Measurements from ENCODE around the gene BAZ2A. TPM values are rescaled to one million over a fixed set of nuclear protein-coding genes. Genes with fewer than 3 reads are reported as not detected.
A peak's percentile ranks its signal among the peaks of the same experiment; 100 is the strongest.

BAZ2A gene
- total and polyA plus RNA-seq, 2 experiments from 2014 or later, result 13.0 to 23.2 TPM

GRCh38 chr12:56637621-56638020 is 7.5 kb upstream of the BAZ2A start:
- no peaks in the 10 kb centered on the region for H3K9me3 ChIP-seq (ENCODE audit: low read depth)
- peaks cover 71% of the 10 kb centered on the region for H3K79me2 ChIP-seq (ENCODE audit: insufficient read depth)
- H3K4me2 ChIP-seq (ENCODE audit: unreplicated experiment), result peak overlapping the region; percentile 17
- in situ Hi-C loops (cut with MboI), result no loop called here
- peaks cover 45% of the 10 kb centered on the region for H3F3A ChIP-seq (ENCODE audit: insufficient read depth)
- H3K9me2 ChIP-seq (ENCODE audit: insufficient read depth), result no peaks in the 10 kb centered on the region
- WGBS, 2 experiments (ENCODE audit: low coverage in 1 of 2, low lambda C conversion rate in 2 of 2, missing lambda C conversion rate in 2 of 2), result 55 to 57% methylated on average over 2 of the region's 2 CpGs
- no peaks in the 10 kb centered on the region for H3K27me3 ChIP-seq (replicated peaks; ENCODE audit: insufficient read depth)
- H2AFZ ChIP-seq, result no peak overlapping the region
- H3K4me1 ChIP-seq (ENCODE audit: insufficient read depth), result peaks cover 21% of the 10 kb centered on the region
- H4K20me1 ChIP-seq (ENCODE audit: insufficient read depth), result no peaks in the 10 kb centered on the region; the same call in 1 of the 2 replicates
- H3K36me3 ChIP-seq (ENCODE audit: low read depth), result peaks cover 49% of the 10 kb centered on the region
- TF ChIP-seq EZH2phosphoT487 (IDR thresholded peaks at IDR 0.05; ENCODE audit: insufficient read depth, low read depth) (no peak), EZH2 (IDR thresholded peaks at IDR 0.05; ENCODE audit: insufficient read depth, poor library complexity, severe bottlenecking) (no peak)
- peak overlapping the region; percentile 87 for H3K27ac ChIP-seq
- H3K9ac ChIP-seq, result peak overlapping the region; percentile 42
- H3K4me3 ChIP-seq, result no peak overlapping the region
- no peak for DNase-seq

DNA sequence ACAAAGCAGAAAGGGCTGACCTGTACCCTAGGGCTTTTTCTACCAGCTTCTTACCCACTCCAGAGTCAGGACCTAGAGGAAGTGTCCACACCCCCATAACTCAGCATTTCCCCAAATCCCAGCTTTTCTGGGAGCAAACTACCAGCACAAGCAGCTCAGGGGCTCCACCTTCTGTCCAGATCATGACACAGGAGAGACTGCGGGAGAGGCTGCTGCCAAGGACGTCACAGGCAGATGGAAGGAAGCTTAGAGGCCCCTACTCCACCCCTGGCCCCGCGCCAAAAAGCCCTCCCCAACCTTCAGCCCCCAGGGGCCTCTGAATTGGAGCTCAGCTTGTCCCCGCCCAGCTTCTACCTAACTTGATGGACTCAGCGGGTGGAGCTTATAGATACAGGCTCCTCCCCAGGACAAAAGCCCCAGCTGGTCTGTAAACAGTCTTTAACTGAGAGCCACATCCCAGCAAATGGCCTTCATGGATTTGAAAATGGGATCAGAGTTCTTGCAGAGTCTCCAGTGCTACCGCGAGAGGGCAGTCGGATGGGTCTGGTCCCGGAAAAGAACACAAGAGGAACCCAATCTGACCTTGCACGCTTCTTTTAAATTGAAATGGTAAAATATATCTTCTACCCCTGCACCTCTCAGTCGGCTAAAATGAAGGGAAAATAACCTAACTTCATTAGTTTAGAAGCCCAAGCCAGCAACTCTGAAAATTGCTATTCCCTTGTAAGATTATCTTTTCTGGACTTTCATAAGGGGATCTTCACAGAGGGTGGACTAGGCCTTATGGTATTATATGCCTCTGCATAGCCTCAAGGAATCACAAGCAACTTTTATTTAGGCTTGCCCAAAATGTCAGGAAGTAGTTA is 6.8 kb upstream of the BAZ2A start:
- H3K9me2 ChIP-seq (ENCODE audit: insufficient read depth), result no peaks in the 10 kb centered on the region
- peak; percentile 100 for DNase-seq
- no peaks in the 10 kb centered on the region; the same call in 1 of the 2 replicates for H4K20me1 ChIP-seq (ENCODE audit: insufficient read depth)
- TF ChIP-seq EZH2 (IDR thresholded peaks at IDR 0.05; ENCODE audit: insufficient read depth, poor library complexity, severe bottlenecking) (no peak), EZH2phosphoT487 (IDR thresholded peaks at IDR 0.05; ENCODE audit: insufficient read depth, low read depth) (no peak)
- H3K79me2 ChIP-seq (ENCODE audit: insufficient read depth), result peaks cover 71% of the 10 kb centered on the region
- peaks cover 42% of the 10 kb centered on the region for H3K36me3 ChIP-seq (ENCODE audit: low read depth)
- H3K9me3 ChIP-seq (ENCODE audit: low read depth), result no peaks in the 10 kb centered on the region
- H3K27me3 ChIP-seq (replicated peaks; ENCODE audit: insufficient read depth), result no peaks in the 10 kb centered on the region
- H2AFZ ChIP-seq, result peak overlapping the region; percentile 76
- whole genome bisulfite sequencing, 2 experiments (ENCODE audit: low coverage in 1 of 2, low lambda C conversion rate in 2 of 2, missing lambda C conversion rate in 2 of 2), result 1 to 2% methylated on average over 12 of the region's 12 CpGs
- H3K4me1 ChIP-seq (ENCODE audit: insufficient read depth), result peaks cover 28% of the 10 kb centered on the region
- peak overlapping the region; percentile 83 for H3K9ac ChIP-seq
- H3K4me2 ChIP-seq (ENCODE audit: unreplicated experiment), result peak overlapping the region; percentile 83
- H3F3A ChIP-seq (ENCODE audit: insufficient read depth), result peaks cover 38% of the 10 kb centered on the region
- H3K4me3 ChIP-seq, result peak overlapping the region; percentile 81
- peak overlapping the region; percentile 87 for H3K27ac ChIP-seq
- in situ Hi-C loops (cut with MboI), result no loop called here

GRCh38 chr12:56635806-56636674 is 5.9 kb upstream of the BAZ2A start:
- no peaks in the 10 kb centered on the region; the same call in 1 of the 2 replicates for H4K20me1 ChIP-seq (ENCODE audit: insufficient read depth)
- H3K4me2 ChIP-seq (ENCODE audit: unreplicated experiment), result peak overlapping the region; percentile 83
- H3F3A ChIP-seq (ENCODE audit: insufficient read depth), result peaks cover 38% of the 10 kb centered on the region
- peak overlapping the region; percentile 81 for H3K4me3 ChIP-seq
- H3K36me3 ChIP-seq (ENCODE audit: low read depth), result peaks cover 33% of the 10 kb centered on the region
- in situ Hi-C loops (cut with MboI), result no loop called here
- 1% methylated on average over 14 to 20 of the region's 20 CpGs for WGBS, 2 experiments (ENCODE audit: low coverage in 1 of 2, low lambda C conversion rate in 2 of 2, missing lambda C conversion rate in 2 of 2)
- TF ChIP-seq EZH2phosphoT487 (IDR thresholded peaks at IDR 0.05; ENCODE audit: insufficient read depth, low read depth), result no peak
- TF ChIP-seq EZH2 (IDR thresholded peaks at IDR 0.05; ENCODE audit: insufficient read depth, poor library complexity, severe bottlenecking), result no peak
- H3K9me3 ChIP-seq (ENCODE audit: low read depth), result no peaks in the 10 kb centered on the region
- H3K79me2 ChIP-seq (ENCODE audit: insufficient read depth), result peaks cover 71% of the 10 kb centered on the region
- H3K27ac ChIP-seq, result peak overlapping the region; percentile 87
- no peaks in the 10 kb centered on the region for H3K27me3 ChIP-seq (replicated peaks; ENCODE audit: insufficient read depth)
- H2AFZ ChIP-seq, result peak overlapping the region; percentile 76
- H3K9me2 ChIP-seq (ENCODE audit: insufficient read depth), result no peaks in the 10 kb centered on the region
- peak overlapping the region; percentile 83 for H3K9ac ChIP-seq
- H3K4me1 ChIP-seq (ENCODE audit: insufficient read depth), result peaks cover 34% of the 10 kb centered on the region
- peak; percentile 93 for DNase-seq

All from GM23248 (cell line).